CD8-positive, alpha-beta memory T cell (primary cell): ENCODE measurements around the gene DUSP1. TPM values are rescaled to one million over a fixed set of nuclear protein-coding genes. Genes with fewer than 3 reads are reported as not detected.

ENCODE experiments used
- CTCF ChIA-PET: fragments of 350-600 bp; sonication (Branson Sonifier 250); formaldehyde crosslinking; loops from one replicate; lab custom pipeline; 2021; ENCODE audit warnings: antibody characterized with exemption; lab: Charles Lee
- POLR2A ChIA-PET: fragments of 350-600 bp; sonication (Branson Sonifier 250); formaldehyde crosslinking; loops from one replicate; lab custom pipeline; 2021; ENCODE audit warnings: antibody characterized with exemption; lab: Charles Lee
- DNase-seq, 5 donors: peaks; one replicate each; pipeline versions ENCODE4 v3.0.0 to v3.0.0-alpha.2; 2020 to 2022; ENCODE audit warnings: mixed read lengths in 1 of 5
- H3K27ac ChIP-seq: one replicate; pipeline ENCODE4 v1.7.0; 2013; ENCODE audit warnings: low read depth, mild to moderate bottlenecking, low read length, moderate library complexity
- H3K27me3 ChIP-seq: 2 replicates; pipeline ENCODE4 v1.7.0; 2013; ENCODE audit warnings: low read length, mild to moderate bottlenecking; ENCODE audit not compliant: insufficient read depth, poor library complexity, severe bottlenecking
- H3K36me3 ChIP-seq: 2 replicates; pipeline ENCODE4 v1.7.0; 2013; ENCODE audit warnings: mild to moderate bottlenecking, low read length, moderate library complexity; ENCODE audit not compliant: insufficient read depth
- H3K4me1 ChIP-seq: 2 replicates; pipeline ENCODE4 v1.7.0; 2013; ENCODE audit warnings: mild to moderate bottlenecking, low read length, moderate library complexity; ENCODE audit not compliant: insufficient read depth
- H3K4me3 ChIP-seq: 2 replicates; pipeline ENCODE4 v1.7.0; 2013; ENCODE audit warnings: mild to moderate bottlenecking, low read length
- H3K9me3 ChIP-seq: 2 replicates; pipeline ENCODE4 v1.7.0; 2013; ENCODE audit warnings: mild to moderate bottlenecking, low read length
- H3K27ac Mint-ChIP-seq, 8 donors: one replicate each; pipeline ENCODE4 v1.8.0; 2020 to 2021; ENCODE audit warnings: mixed read lengths in 8 of 8, mild to moderate bottlenecking in 6 of 8, inconsistent platforms in 3 of 8, moderate library complexity in 3 of 8
- H3K27me3 Mint-ChIP-seq, 2 donors: one replicate each; pipeline ENCODE4 v1.8.0; 2020 to 2021; ENCODE audit warnings: mixed read lengths in 2 of 2, mild to moderate bottlenecking in 1 of 2, moderate library complexity in 1 of 2
- H3K36me3 Mint-ChIP-seq, 3 donors: one replicate each; pipeline ENCODE4 v1.8.0; 2020 to 2021; ENCODE audit warnings: mixed read lengths in 3 of 3, inconsistent platforms in 1 of 3, mild to moderate bottlenecking in 1 of 3
- H3K4me1 Mint-ChIP-seq, 3 donors: one replicate each; pipeline ENCODE4 v1.8.0; 2020 to 2021; ENCODE audit warnings: mixed read lengths in 3 of 3, inconsistent platforms in 1 of 3, mild to moderate bottlenecking in 1 of 3
- H3K4me3 Mint-ChIP-seq, 7 donors: one replicate each; pipeline ENCODE4 v1.8.0; 2020 to 2021; ENCODE audit warnings: mixed read lengths in 7 of 7, mild to moderate bottlenecking in 6 of 7, moderate library complexity in 4 of 7, inconsistent platforms in 2 of 7
- H3K9me3 Mint-ChIP-seq, 5 donors: one replicate each; pipeline ENCODE4 v1.8.0; 2020 to 2022; ENCODE audit warnings: mixed read lengths in 5 of 5, mild to moderate bottlenecking in 3 of 5, moderate library complexity in 2 of 5, inconsistent platforms in 1 of 5
- polyA plus RNA-seq: library from polyadenylated mRNA; unstranded; fragments of 300-500 nt; fragmentation: Illumina TruSeq; gene quantifications from one replicate; pipeline ENCODE4 v1.2.3, GENCODE V29; 2021
- total RNA-seq, 2 experiments: library from RNA; stranded (reverse); gene quantifications; one replicate each; pipeline ENCODE4 v1.2.3, GENCODE V29; 2021

The DUSP1 gene
- total and polyA plus RNA-seq, 3 experiments from 2014 or later = 9.4 to 1,007 (median 10.9) TPM

DNA sequence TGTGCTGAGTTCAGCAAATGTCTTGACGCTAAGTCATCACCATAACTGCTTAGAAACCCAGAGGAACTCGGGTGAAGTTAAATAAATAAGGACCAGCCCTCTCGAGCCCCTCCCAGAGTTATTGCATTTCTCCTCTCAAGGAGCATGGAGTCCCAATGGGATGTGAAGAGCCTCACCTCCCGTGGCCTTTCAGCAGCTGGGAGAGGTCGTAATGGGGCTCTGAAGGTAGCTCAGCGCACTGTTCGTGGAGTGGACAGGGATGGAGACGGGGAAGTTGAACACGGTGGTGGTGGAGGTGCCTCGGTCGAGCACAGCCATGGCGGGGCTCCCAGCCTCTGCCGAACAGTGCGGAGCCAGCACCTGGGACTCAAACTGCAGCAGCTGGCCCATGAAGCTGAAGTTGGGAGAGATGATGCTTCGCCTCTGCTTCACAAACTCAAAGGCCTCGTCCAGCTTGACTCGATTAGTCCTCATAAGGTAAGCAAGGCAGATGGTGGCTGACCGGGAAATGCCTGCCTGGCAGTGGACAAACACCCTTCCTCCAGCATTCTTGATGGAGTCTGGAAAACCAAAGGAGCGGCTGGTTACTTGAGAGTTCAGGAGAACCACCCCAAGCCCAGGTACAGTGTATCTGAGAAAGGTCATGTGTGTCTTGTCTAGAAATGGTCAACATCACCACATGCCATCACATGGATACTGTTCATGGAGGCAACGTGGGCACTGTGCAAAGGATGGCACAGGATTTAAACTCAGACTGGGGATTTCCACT lies 2.2 kb downstream of the DUSP1 start:
- no peaks in the 10 kb centered on the region for H3K9me3 ChIP-seq
- Mint-ChIP-seq H3K36me3 (peaks cover 21 to 49% (median 22%) of the 10 kb centered on the region in 3 donors), H3K9me3 (peaks cover 0 to 11% (median 3%) of the 10 kb centered on the region in 5 donors), H3K27ac (peak overlapping the region; percentile 96 to 100 (median 98)), H3K4me1 (peaks cover 69 to 83% (median 74%) of the 10 kb centered on the region in 3 donors), H3K4me3 (peak overlapping the region; percentile 94 to 98 (median 96)), H3K27me3 (peaks cover 0 to 31% of the 10 kb centered on the region in 2 donors)
- peak overlapping the region; percentile 100 for H3K27ac ChIP-seq
- ChIA-PET CTCF (interaction anchor here (4.8 to 5.4 kb wide), 2 partner anchors 69 to 165 kb away, joined by 55 to 56 read pairs; no protein-coding TSS in a partner anchor), POLR2A (interaction anchor here (0.6 kb wide), 1 partner anchor 29 kb away, joined by 4 read pairs; no protein-coding TSS in a partner anchor)
- H3K4me1 ChIP-seq = peaks cover 56% of the 10 kb centered on the region
- DNase-seq = peak; percentile 25 to 67 (median 55)
- H3K36me3 ChIP-seq = peaks cover 16% of the 10 kb centered on the region
- peak overlapping the region; percentile 87 for H3K4me3 ChIP-seq
- no peaks in the 10 kb centered on the region for H3K27me3 ChIP-seq

DNA sequence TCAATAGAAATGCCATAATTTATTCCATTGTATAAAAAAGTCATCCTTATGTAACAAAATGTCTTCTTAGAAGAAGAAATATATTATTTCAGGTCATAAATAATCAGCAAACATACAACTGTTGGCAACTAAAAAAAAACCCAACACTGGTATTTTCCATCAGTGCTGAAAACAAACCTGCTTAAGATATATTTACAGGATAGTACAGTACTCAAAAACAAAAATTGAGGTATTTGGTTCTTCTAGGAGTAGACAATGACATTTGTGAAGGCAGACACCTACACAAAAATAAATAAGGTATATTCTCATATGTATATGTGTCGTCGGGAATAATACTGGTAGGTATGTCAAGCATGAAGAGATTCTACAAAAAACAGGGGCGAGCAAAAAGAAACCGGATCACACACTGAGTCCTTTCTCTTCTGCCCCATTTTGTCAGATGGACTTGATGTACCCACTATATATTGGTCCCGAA lies 2.9 kb downstream of the DUSP1 start:
- H3K27me3 ChIP-seq = no peaks in the 10 kb centered on the region
- peaks cover 16% of the 10 kb centered on the region for H3K36me3 ChIP-seq
- ChIA-PET CTCF (no interaction called here), POLR2A (no interaction called here)
- Mint-ChIP-seq H3K27ac (peak overlapping the region; percentile 96 to 100 (median 98)), H3K27me3 (peaks cover 0 to 31% of the 10 kb centered on the region in 2 donors), H3K36me3 (peaks cover 21 to 49% (median 22%) of the 10 kb centered on the region in 3 donors), H3K4me3 (peak overlapping the region; percentile 94 to 98 (median 96)), H3K4me1 (peaks cover 63 to 82% (median 68%) of the 10 kb centered on the region in 3 donors), H3K9me3 (peaks cover 0 to 11% (median 3%) of the 10 kb centered on the region in 5 donors)
- DNase-seq = no peak
- no peaks in the 10 kb centered on the region for H3K9me3 ChIP-seq
- peak overlapping the region; percentile 100 for H3K27ac ChIP-seq
- peak overlapping the region; percentile 21 for H3K4me3 ChIP-seq
- peaks cover 50% of the 10 kb centered on the region for H3K4me1 ChIP-seq

- Histone ChIP-seq H3K4me1 (peaks cover 43% of the 10 kb centered on the region), H3K27me3 (no peaks in the 10 kb centered on the region), H3K36me3 (peaks cover 16% of the 10 kb centered on the region), H3K9me3 (no peaks in the 10 kb centered on the region), H3K27ac (peak overlapping the region; percentile 92), H3K4me3 (no peak overlapping the region)
- Mint-ChIP-seq H3K27ac (peak overlapping the region; percentile 98 to 100 (median 99)), H3K36me3 (peaks cover 21 to 41% (median 22%) of the 10 kb centered on the region in 3 donors), H3K4me1 (peaks cover 49 to 70% (median 57%) of the 10 kb centered on the region in 3 donors), H3K27me3 (peaks cover 0 to 31% of the 10 kb centered on the region in 2 donors), H3K9me3 (peaks cover 0 to 11% (median 3%) of the 10 kb centered on the region in 5 donors), H3K4me3 (peak overlapping the region in 6 of 7 donors; percentile 35 to 98 (median 95))
- ChIA-PET CTCF (interaction anchor here (0.7 kb wide), 1 partner anchor 800 kb away, joined by 3 read pairs; no protein-coding TSS in a partner anchor), POLR2A (no interaction called here)
- DNase-seq = peak; percentile 23 to 64 (median 62)
These were observed 4.5 kb downstream of the DUSP1 start for GRCh38 chr5:172766287-172767108.

- Mint-ChIP-seq H3K36me3 (peaks cover 21 to 38% (median 22%) of the 10 kb centered on the region in 3 donors), H3K9me3 (peaks cover 0 to 11% (median under 1%) of the 10 kb centered on the region in 5 donors), H3K27me3 (peaks cover 0 to 28% of the 10 kb centered on the region in 2 donors), H3K4me1 (peaks cover 52 to 66% (median 57%) of the 10 kb centered on the region in 3 donors), H3K27ac (peak overlapping the region; percentile 98 to 100 (median 99)), H3K4me3 (peak overlapping the region; percentile 80 to 98 (median 94))
- ChIA-PET CTCF (interaction anchor here (1.0 to 3.1 kb wide), 5 partner anchors 11 to 167 kb away, joined by 3 to 19 read pairs (median 5); no protein-coding TSS in a partner anchor), POLR2A (interaction anchor here (1.2 to 2.1 kb wide), 3 partner anchors 11 to 51 kb away, joined by 6 to 12 read pairs (median 9); no protein-coding TSS in a partner anchor)
- no peaks in the 10 kb centered on the region for H3K9me3 ChIP-seq
- peaks cover 16% of the 10 kb centered on the region for H3K36me3 ChIP-seq
- H3K4me1 ChIP-seq = peaks cover 43% of the 10 kb centered on the region
- peak overlapping the region; percentile 30 for H3K4me3 ChIP-seq
- peak in 1 of 5 donors; percentile 12 for DNase-seq
- no peaks in the 10 kb centered on the region for H3K27me3 ChIP-seq
- peak overlapping the region; percentile 92 for H3K27ac ChIP-seq
These were observed 5.2 kb downstream of the DUSP1 start for GRCh38 chr5:172765766-172766286.

DNA sequence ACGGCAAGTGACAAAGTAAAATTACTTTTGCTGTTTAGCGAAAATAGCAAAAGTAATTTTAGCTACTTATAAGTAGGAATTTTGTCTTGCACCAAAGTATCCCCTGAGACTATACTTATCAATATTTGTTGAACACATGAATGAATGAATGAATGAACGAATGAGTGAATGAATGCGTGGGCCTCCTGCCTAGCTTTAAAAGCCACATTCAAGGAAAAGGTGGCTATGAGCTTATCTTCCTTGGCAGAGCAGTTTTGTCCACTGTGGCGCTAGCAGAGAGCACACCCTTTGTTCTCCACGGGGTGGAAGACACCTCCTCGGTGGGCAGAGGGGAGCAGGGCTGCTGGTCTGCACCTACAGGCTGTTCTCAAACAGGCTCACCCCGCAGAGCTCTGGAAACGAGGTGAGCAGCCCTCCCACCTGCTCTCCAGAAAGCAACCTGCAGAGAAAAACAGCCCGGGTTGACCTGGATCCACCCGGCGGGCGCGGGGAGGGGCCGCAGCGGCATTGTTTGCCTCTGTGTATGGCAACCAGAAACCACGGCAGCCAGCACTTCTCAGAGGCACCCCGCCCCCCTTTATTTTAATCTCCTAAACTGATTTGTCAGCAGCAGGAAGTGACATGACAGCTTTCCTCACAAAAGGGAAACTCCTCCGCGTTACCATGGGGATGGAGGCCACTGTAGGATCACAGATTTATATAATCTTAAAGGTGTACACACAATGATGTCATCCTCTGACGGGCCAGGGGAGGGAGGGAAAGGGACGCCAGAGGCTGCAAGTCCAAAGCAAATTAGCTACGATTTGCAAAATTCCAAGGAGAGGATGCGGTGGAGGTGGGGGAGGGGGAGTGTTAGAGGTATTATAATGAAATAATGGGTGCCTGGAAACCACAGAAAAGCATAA lies 5.9 kb downstream of the DUSP1 start:
- peaks cover 41% of the 10 kb centered on the region for H3K4me1 ChIP-seq
- H3K36me3 Mint-ChIP-seq = peaks cover 20 to 34% (median 21%) of the 10 kb centered on the region in 3 donors

GRCh38 chr5:172763120-172763464 lies 7.9 kb downstream of the DUSP1 start:
- Histone ChIP-seq H3K4me1 (peaks cover 21% of the 10 kb centered on the region), H3K36me3 (peaks cover under 1% of the 10 kb centered on the region), H3K4me3 (no peak overlapping the region), H3K27me3 (no peaks in the 10 kb centered on the region), H3K9me3 (no peaks in the 10 kb centered on the region), H3K27ac (no peak overlapping the region)
- DNase-seq = no peak
- H3K36me3 Mint-ChIP-seq = peaks cover 4 to 13% (median 6%) of the 10 kb centered on the region in 3 donors
- POLR2A ChIA-PET = no interaction called here
- CTCF ChIA-PET = interaction anchor here (0.9 to 3.1 kb wide), 2 partner anchors 49 to 170 kb away, joined by 3 to 19 read pairs; no protein-coding TSS in a partner anchor
- peaks cover 0 to 7% of the 10 kb centered on the region in 2 donors for H3K27me3 Mint-ChIP-seq
- H3K4me3 Mint-ChIP-seq = no peak overlapping the region
- H3K4me1 Mint-ChIP-seq = peaks cover 34 to 44% (median 38%) of the 10 kb centered on the region in 3 donors
- peaks cover 0 to 13% (median 5%) of the 10 kb centered on the region in 5 donors for H3K9me3 Mint-ChIP-seq
- H3K27ac Mint-ChIP-seq = peak overlapping the region in 3 of 8 donors; percentile 99

More for the DNA sequence above, 5.9 kb downstream of the DUSP1 start:
- peak; percentile 94 to 99 (median 98) for DNase-seq
- Mint-ChIP-seq H3K27me3 (peaks cover 0 to 24% of the 10 kb centered on the region in 2 donors), H3K9me3 (peaks cover 0 to 12% (median 2%) of the 10 kb centered on the region in 5 donors), H3K4me3 (peak overlapping the region; percentile 80 to 98 (median 94)), H3K4me1 (peaks cover 50 to 65% (median 56%) of the 10 kb centered on the region in 3 donors), H3K27ac (peak overlapping the region; percentile 98 to 100 (median 99))
- H3K27ac ChIP-seq = peak overlapping the region; percentile 92
- peaks cover 16% of the 10 kb centered on the region for H3K36me3 ChIP-seq
- no peaks in the 10 kb centered on the region for H3K27me3 ChIP-seq
- H3K9me3 ChIP-seq = no peaks in the 10 kb centered on the region
- ChIA-PET CTCF (interaction anchor here (0.8 to 3.1 kb wide), 12 partner anchors 11 to 168 kb away, joined by 3 to 19 read pairs (median 4); no protein-coding TSS in a partner anchor), POLR2A (interaction anchor here (0.6 to 2.1 kb wide), 8 partner anchors 8 to 219 kb away, joined by 3 to 12 read pairs (median 4); partner anchors contain the start of gene ATP6V0E1)
- peak overlapping the region; percentile 60 for H3K4me3 ChIP-seq
